NB4 (cell line): ENCODE data around the gene NACA2.

ENCODE experiments used
- DNase-seq: peaks from one replicate; pipeline ENCODE4 v3.0.0; 2010; ENCODE audit warnings: low read depth
- H3K4me3 ChIP-seq: one replicate; pipeline ENCODE4 v1.5.1; 2011; ENCODE audit warnings: mild to moderate bottlenecking, low read depth, low read length, moderate library complexity
- MYC ChIP-seq: IDR thresholded peaks from 2 replicates; pipeline ENCODE4 v1.6.1; 2011; ENCODE audit warnings: low read depth, low read length
- POLR2A ChIP-seq: IDR thresholded peaks from 2 replicates; pipeline ENCODE4 v1.6.1; 2011; ENCODE audit warnings: mild to moderate bottlenecking; ENCODE audit not compliant: insufficient read length; ENCODE audit errors: extremely low read depth
- TF ChIP-seq, protein P1 (sequence below): IDR thresholded peaks from one replicate; pipeline ENCODE4 v1.5.1; 2012; ENCODE audit warnings: low read depth, low read length
- TF ChIP-seq, protein P2 (sequence below): IDR thresholded peaks from 2 replicates; pipeline ENCODE4 v1.6.1; 2011; ENCODE audit warnings: low read depth, low read length

The NACA2 gene

GRCh38 chr17:61547113-61547512 lies 43.9 kb downstream of the NACA2 start:
- no peak for TF ChIP-seq POLR2A
- TF ChIP-seq, protein P1, sequence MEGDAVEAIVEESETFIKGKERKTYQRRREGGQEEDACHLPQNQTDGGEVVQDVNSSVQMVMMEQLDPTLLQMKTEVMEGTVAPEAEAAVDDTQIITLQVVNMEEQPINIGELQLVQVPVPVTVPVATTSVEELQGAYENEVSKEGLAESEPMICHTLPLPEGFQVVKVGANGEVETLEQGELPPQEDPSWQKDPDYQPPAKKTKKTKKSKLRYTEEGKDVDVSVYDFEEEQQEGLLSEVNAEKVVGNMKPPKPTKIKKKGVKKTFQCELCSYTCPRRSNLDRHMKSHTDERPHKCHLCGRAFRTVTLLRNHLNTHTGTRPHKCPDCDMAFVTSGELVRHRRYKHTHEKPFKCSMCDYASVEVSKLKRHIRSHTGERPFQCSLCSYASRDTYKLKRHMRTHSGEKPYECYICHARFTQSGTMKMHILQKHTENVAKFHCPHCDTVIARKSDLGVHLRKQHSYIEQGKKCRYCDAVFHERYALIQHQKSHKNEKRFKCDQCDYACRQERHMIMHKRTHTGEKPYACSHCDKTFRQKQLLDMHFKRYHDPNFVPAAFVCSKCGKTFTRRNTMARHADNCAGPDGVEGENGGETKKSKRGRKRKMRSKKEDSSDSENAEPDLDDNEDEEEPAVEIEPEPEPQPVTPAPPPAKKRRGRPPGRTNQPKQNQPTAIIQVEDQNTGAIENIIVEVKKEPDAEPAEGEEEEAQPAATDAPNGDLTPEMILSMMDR = no peak
- TF ChIP-seq, protein P2, sequence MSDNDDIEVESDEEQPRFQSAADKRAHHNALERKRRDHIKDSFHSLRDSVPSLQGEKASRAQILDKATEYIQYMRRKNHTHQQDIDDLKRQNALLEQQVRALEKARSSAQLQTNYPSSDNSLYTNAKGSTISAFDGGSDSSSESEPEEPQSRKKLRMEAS = no peak
- TF ChIP-seq MYC = no peak
- no peak overlapping the region for H3K4me3 ChIP-seq
- no peak for DNase-seq

DNA sequence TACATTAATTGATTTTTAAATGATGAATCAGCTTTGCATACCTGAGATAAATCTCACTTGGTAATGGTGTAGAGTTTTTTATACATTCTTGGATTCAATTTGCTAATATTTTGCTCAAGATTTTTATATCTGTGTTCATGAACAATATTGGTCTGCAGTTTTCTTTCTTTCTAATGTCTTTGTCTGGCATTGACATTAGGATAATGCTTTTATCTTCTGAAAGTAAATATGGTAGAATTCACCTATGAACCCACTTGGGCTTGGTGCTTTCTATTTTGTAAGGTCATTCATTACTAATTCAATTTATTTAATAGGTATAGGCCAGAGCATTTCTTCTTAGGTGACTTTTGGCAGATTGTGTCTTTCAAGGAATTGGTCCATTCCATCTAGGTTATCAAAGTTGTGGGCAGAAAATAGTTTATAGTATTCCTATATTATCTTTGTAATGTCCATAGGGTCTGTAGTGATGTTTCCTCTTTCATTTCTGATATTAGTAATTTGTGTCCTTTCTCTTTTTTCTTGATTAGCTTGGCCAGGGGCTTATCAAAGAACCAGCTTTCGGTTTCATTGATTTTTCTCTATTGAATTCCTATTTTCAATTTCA lies 45.6 kb downstream of the NACA2 start:
- no peak for DNase-seq
- TF ChIP-seq, protein P1 = no peak
- TF ChIP-seq, protein P2 = no peak
- TF ChIP-seq MYC = no peak
- TF ChIP-seq POLR2A = no peak
- H3K4me3 ChIP-seq = no peak overlapping the region

- no peak overlapping the region for H3K4me3 ChIP-seq
- TF ChIP-seq, protein P2 = no peak
- TF ChIP-seq POLR2A (no peak), MYC (no peak)
- no peak for DNase-seq
Measured at GRCh38 chr17:61543786-61544415, 47.1 kb downstream of the NACA2 start.

DNA sequence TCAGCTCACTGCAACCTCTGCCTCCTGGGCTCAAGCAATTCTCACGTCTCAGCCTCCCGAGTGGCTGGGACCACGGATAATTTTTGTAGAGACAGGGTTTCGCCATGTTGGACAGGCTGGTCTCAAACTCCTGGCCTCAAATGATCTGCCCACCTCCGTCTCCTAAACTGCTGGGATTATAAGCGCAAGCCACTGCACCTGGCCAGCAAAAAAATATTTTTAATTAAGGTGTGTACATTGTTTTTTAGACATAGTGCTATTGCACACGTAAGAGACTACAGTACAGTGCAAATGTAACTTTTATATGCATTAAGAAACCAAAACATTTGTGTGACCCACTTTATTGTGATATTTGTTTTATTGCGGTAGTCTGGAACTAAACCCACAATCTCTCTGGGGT lies 49.0 kb downstream of the NACA2 start:
- no peak for DNase-seq
- H3K4me3 ChIP-seq = no peak overlapping the region
- TF ChIP-seq, protein P1 = no peak
- no peak for TF ChIP-seq POLR2A

DNA sequence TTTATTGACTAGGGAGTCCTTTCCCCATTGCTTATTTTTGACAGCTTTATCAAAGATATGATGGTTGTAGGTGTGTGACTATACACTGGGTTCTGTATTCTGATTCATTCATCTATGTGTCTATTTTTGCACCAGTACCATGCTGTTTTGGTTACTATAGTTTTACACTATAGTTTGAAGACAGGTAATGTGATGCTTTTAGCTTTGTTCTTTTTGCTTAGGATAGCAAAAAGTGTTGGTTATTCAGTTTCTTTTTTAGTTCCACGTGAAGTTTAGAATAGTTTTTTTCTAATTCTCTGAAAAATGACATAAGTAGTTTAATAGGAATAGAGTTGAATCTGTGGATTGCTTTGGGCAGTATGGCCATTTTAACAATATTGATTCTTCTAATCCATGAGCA lies 50.1 kb downstream of the NACA2 start:
- no peak for TF ChIP-seq MYC
- TF ChIP-seq, protein P1 = no peak
- no peak for TF ChIP-seq POLR2A
- TF ChIP-seq, protein P2 = no peak
- DNase-seq = no peak

More for the DNA sequence above, 50.1 kb downstream of the NACA2 start:
- H3K4me3 ChIP-seq = no peak overlapping the region
